NOMO-1 treated with dmso at 0.1 percent for 144 hours (cell line): Measurements from ENCODE around the gene TRPV2.
A peak's percentile ranks its signal among the peaks of the same experiment; 100 is the strongest.
"Not testable (repeated sequence)": the region's sequence is repeated elsewhere in the genome, so short reads cannot be mapped to it uniquely, and the experiment has no call there.

Experiments used
- DNase-seq: peaks from one replicate; lab custom pipeline; 2025; ENCODE audit not compliant: unreplicated experiment; lab: John Stamatoyannopoulos, UW

The TRPV2 gene

DNA sequence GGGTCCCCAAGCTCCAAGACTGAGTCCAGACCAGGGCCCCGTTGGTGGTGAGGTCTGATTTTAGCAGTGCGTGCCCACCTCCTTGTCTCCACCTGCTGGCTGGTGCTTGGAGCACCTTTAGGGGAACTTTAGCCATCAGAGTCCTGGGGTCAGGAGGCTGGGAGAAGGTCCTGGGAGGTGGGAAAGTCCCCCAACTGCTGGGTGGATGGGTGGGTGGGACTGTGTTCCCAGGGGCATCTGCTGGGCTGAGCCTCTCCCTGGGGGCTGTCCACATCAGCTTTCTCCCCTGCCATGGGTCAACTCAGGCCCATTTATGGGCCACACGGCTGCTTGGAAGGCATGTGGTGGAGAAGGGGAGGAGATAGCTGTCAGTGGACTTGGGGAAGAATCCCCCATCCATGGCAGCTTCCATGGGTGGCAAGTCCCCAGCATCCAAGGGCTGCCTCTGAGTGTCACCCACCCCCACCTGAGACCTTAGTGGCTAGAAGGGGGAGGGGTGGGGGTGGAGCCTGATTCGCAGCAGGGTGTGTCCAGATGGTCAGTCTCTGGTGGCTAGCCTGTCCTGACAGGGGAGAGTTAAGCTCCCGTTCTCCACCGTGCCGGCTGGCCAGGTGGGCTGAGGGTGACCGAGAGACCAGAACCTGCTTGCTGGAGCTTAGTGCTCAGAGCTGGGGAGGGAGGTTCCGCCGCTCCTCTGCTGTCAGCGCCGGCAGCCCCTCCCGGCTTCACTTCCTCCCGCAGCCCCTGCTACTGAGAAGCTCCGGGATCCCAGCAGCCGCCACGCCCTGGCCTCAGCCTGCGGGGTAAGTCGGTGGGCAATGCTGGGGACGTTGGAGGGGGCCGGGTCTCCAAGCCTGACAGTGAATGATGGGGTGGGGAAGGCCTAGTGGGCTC is at the start of gene TRPV2:
Gene TRPV2 (plus strand): TSS at position 541 of the 894 bp plus-strand sequence. CDS start 2,098 bp downstream, outside the sequence.
- peak; percentile 38 for DNase-seq

DNA sequence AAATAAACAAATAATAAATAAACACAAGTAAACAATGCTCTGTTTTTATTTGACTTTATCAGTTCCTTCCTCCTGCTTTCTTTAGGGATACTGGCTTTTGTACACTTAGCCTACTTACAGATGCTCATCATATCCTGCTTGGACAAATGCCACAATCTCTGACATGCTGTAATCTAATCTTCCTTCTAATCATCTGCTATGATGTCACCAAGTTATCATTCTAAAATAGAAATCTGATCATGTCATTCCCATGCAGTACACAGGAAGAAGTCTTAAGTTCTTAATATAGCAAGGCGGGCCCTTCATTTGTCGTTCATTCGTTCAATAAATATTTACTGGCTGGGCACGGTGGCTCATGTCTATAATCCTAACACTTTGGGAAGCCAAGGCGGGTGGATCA is 43.6 kb upstream of the TRPV2 start:
- no peak for DNase-seq

DNA sequence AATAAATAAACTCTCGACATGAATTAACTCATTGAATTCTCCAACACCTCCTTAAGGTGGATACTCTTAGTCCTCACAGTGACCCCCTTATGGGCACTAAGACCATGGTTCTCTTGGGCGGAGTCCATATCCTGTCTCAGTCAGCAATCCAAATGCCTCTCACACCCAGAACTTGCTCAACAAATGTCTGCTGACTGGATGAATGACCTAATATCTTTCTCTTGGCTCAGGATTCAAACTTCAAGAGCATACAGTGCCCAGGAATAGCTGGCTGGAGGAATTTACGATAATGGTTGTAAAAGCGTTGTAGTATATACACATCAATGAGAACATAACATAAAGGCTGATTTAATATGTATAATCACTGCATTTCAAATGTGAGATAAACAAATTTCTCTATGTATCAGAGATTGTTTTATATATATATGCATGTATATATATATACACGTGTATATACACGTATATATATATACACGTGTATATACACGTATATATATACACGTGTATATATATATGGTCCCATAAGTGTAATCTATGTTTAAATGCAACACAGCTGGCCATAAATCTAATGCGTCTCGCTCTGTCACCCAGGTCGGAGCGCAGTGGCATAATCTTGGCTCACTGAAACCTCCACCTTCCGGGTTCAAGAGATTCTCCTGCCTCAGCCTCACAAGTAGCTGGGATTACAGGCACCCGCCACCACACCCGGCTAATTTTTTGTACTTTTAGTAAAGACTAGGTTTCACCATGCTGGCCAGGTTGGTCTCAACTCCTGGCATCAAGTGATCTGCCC is 41.0 kb upstream of the TRPV2 start:
- DNase-seq, result no peak

- DNase-seq, result no peak
Measured at GRCh38 chr17:16377941-16378341, 37.4 kb upstream of the TRPV2 start.

GRCh38 chr17:16378636-16379282 is 36.6 kb upstream of the TRPV2 start:
- DNase-seq, result no peak

- DNase-seq, result no peak
Measured at GRCh38 chr17:16379654-16380053, 35.7 kb upstream of the TRPV2 start.

DNA sequence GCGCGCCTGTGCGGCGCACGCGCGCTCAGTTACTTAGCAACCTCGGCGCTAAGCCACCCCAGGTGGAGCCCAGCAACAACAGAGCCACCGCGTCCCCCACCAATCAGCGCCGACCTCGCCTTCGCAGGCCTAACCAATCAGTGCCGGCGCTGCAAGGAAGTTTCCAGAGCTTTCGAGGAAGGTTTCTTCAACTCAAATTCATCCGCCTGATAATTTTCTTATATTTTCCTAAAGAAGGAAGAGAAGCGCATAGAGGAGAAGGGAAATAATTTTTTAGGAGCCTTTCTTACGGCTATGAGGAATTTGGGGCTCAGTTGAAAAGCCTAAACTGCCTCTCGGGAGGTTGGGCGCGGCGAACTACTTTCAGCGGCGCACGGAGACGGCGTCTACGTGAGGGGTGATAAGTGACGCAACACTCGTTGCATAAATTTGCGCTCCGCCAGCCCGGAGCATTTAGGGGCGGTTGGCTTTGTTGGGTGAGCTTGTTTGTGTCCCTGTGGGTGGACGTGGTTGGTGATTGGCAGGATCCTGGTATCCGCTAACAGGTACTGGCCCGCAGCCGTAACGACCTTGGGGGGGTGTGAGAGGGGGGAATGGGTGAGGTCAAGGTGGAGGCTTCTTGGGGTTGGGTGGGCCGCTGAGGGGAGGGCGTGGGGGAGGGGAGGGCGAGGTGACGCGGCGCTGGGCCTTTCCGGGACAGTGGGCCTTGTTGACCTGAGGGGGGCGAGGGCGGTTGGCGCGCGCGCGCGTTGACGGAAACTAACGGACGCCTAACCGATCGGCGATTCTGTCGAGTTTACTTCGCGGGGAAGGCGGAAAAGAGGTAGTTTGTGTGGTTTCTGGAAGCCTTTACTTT is 34.5 kb upstream of the TRPV2 start, which contains the start of gene UBB:
Gene UBB (plus strand): TSS at position 452 of the 856 bp plus-strand sequence. CDS start 817 bp downstream, outside the sequence.
- peak; percentile 92 for DNase-seq

DNA sequence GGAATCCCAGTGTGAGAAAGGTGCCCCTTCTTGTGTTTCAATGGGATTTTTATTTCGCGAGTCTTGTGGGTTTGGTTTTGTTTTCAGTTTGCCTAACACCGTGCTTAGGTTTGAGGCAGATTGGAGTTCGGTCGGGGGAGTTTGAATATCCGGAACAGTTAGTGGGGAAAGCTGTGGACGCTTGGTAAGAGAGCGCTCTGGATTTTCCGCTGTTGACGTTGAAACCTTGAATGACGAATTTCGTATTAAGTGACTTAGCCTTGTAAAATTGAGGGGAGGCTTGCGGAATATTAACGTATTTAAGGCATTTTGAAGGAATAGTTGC is 33.9 kb upstream of the TRPV2 start:
- no peak for DNase-seq

GRCh38 chr17:16383216-16383615 is 32.2 kb upstream of the TRPV2 start:
- DNase-seq, result no peak

- no peak for DNase-seq
Measured at GRCh38 chr17:16383772-16384287, 31.5 kb upstream of the TRPV2 start.

GRCh38 chr17:16384557-16384956 is 30.8 kb upstream of the TRPV2 start:
- no peak for DNase-seq

GRCh38 chr17:16386126-16386507 is 29.3 kb upstream of the TRPV2 start:
- DNase-seq, result not testable (repeated sequence)

DNA sequence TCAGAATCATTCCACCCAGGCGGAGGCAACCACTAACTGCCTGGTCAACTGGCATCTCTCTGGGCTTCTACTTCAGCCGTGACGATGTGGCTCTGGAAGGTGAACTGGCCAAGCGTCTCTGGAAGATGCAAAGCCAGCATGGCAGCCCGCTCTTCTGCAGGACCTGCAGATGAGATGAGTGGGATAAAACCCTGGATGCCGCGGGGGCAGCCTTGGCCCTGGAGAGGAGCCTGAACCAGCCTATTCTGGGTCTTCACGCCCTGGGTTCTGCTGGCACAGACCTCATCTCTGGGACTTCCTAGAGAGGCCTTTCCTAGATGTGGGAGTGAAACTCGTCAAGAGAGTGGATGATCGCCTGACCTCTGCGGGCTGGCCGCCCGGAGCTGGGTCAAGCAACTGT is 23.9 kb upstream of the TRPV2 start:
- no peak for DNase-seq

DNA sequence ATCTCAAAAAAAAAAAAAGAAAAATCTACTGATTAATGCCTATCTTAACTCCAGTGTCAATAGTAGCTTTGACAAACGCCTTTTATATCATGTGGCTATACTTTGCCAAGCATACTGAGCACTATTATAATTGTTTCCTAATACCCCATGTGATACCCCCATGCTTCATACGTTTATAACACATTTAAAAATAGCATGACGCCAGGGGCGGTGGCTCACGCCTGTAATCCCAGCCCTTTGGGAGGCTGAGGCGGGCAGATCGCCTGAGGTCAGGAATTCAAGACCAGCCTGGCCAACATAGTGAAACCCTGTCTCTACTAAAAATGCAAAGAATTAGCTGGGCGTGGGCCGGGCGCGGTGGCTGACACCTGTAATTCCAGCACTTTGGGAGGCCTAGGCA is 22.9 kb upstream of the TRPV2 start:
- not testable (repeated sequence) for DNase-seq

GRCh38 chr17:16395887-16396286 is 19.5 kb upstream of the TRPV2 start:
- DNase-seq, result not testable (repeated sequence)

DNA sequence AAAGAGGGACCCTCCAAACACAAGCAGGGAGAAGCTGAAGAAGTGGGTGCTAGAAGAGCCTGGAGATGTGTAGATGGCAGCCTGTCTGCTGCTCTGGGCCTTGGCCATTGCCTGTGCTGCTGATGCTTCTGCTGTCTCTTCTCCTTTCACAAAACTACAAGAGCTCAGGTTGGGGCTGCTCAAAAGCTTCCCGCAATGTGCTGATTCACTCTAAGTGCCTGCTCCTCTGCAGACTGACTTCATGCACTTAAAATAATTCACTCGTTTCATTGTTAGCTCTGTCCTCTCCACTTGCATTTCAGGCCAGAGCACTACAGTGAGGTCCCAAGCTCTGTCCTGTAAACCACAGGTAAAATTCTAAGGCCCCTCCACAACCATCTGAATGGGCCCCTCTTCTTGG is 18.7 kb upstream of the TRPV2 start:
- not testable (repeated sequence) for DNase-seq

DNA sequence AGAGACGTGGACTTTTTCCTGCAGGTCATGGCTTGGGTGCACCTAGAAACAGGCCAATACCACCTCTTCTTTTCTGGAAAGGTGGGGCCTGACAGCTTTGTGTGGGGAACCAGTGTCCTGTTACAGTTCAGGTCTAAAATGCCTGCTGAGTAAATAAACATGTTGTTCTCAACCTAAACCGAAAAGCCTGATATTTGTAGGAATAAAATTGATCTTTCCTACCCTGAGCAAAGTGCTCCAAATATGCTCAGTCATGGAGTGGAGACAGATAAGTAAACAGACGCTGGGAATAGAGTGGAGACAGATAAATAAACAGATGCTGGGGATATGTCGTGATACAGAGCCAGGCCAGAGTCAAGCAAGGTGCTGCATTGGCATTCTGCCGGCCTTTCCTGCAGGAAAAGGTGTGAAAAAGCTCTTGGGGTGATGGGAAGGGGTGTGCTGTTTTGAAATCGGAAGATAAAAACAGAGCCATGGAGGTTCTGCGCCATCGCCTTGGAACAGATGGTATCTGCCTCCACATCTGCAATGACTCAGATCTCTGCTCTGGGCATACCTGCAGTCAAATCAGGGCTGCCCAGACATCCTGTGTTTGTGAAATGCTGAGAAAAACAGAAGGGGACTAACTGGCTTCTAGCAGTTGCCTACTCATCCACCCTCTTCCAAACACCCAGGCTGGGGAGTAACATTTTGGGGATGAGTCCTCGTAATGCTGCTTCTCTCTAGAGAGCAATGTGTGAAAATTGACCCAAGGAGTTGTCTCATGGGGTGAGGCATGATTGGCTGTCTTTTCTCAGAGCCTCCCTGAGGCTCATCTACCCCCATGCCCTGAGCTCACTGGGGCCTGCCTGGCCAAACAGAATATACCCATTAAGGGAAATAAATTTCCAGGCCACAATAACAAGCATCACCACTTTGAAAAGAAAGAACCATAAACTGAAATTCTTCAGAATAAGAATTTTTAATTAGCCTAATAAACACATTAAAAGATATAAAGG is 16.8 kb upstream of the TRPV2 start:
- no peak for DNase-seq

- not testable (repeated sequence) for DNase-seq
Measured at GRCh38 chr17:16403847-16404246, 11.5 kb upstream of the TRPV2 start.
